Effector memory CD4-positive, alpha-beta T cell (primary cell): ENCODE measurements around the gene MTA1.

Source experiments
- DNase-seq, 3 donors: peaks; one replicate each; pipeline ENCODE4 v3.0.0-alpha.2; 2020
- H3K27ac ChIP-seq: 2 replicates; pipeline ENCODE4 v1.7.0; 2013; ENCODE audit warnings: mild to moderate bottlenecking, low read length, moderate library complexity; ENCODE audit not compliant: insufficient read depth, poor library complexity, severe bottlenecking
- H3K27me3 ChIP-seq: replicated peaks from 2 replicates; pipeline ENCODE4 v1.7.0; 2013; ENCODE audit warnings: mild to moderate bottlenecking, low read length; ENCODE audit not compliant: insufficient read depth, control insufficient read depth, poor library complexity, severe bottlenecking
- H3K36me3 ChIP-seq: 2 replicates; pipeline ENCODE4 v1.7.0; 2013; ENCODE audit warnings: mild to moderate bottlenecking, low read length, moderate library complexity; ENCODE audit not compliant: control insufficient read depth, insufficient read depth
- H3K4me1 ChIP-seq: 2 replicates; pipeline ENCODE4 v1.7.0; 2013; ENCODE audit warnings: low read length, mild to moderate bottlenecking; ENCODE audit not compliant: control insufficient read depth, insufficient read depth, poor library complexity, severe bottlenecking
- H3K4me3 ChIP-seq: 2 replicates; pipeline ENCODE4 v1.7.0; 2013; ENCODE audit warnings: low read length, low read depth, mild to moderate bottlenecking; ENCODE audit not compliant: insufficient read depth, poor library complexity, severe bottlenecking
- H3K9me3 ChIP-seq: 2 replicates; pipeline ENCODE4 v1.7.0; 2013; ENCODE audit warnings: mild to moderate bottlenecking, low read length, moderate library complexity; ENCODE audit not compliant: control insufficient read depth

The MTA1 gene

GRCh38 chr14:105452963-105453362 lies 33.3 kb downstream of the MTA1 start:
- no peaks in the 10 kb centered on the region for H3K9me3 ChIP-seq
- no peak overlapping the region for H3K27ac ChIP-seq
- no peaks in the 10 kb centered on the region for H3K27me3 ChIP-seq
- DNase-seq = no peak
- no peaks in the 10 kb centered on the region for H3K4me1 ChIP-seq
- H3K4me3 ChIP-seq = no peak overlapping the region
- H3K36me3 ChIP-seq = peaks cover 31% of the 10 kb centered on the region

- Histone ChIP-seq H3K36me3 (peaks cover 31% of the 10 kb centered on the region), H3K27ac (no peak overlapping the region), H3K27me3 (no peaks in the 10 kb centered on the region), H3K4me1 (no peaks in the 10 kb centered on the region), H3K9me3 (no peaks in the 10 kb centered on the region), H3K4me3 (no peak overlapping the region)
- DNase-seq = no peak
Observed at GRCh38 chr14:105453847-105454246, 34.2 kb downstream of the MTA1 start.

GRCh38 chr14:105455086-105455640 lies 35.5 kb downstream of the MTA1 start:
- no peak overlapping the region for H3K27ac ChIP-seq
- H3K27me3 ChIP-seq = no peaks in the 10 kb centered on the region
- peaks cover 29% of the 10 kb centered on the region for H3K36me3 ChIP-seq
- no peak for DNase-seq
- no peak overlapping the region for H3K4me3 ChIP-seq
- H3K9me3 ChIP-seq = no peaks in the 10 kb centered on the region
- no peaks in the 10 kb centered on the region for H3K4me1 ChIP-seq

GRCh38 chr14:105455766-105456660 lies 36.4 kb downstream of the MTA1 start:
- no peak for DNase-seq
- H3K27ac ChIP-seq = no peak overlapping the region
- no peaks in the 10 kb centered on the region for H3K27me3 ChIP-seq
- H3K9me3 ChIP-seq = no peaks in the 10 kb centered on the region
- no peaks in the 10 kb centered on the region for H3K4me1 ChIP-seq
- H3K4me3 ChIP-seq = no peak overlapping the region
- H3K36me3 ChIP-seq = peaks cover 26% of the 10 kb centered on the region

GRCh38 chr14:105456736-105457617 lies 37.4 kb downstream of the MTA1 start:
- peaks cover 27% of the 10 kb centered on the region for H3K36me3 ChIP-seq

GRCh38 chr14:105458010-105458409 lies 38.4 kb downstream of the MTA1 start:
- peaks cover 24% of the 10 kb centered on the region for H3K36me3 ChIP-seq

More at GRCh38 chr14:105456736-105457617, 37.4 kb downstream of the MTA1 start:
- H3K27ac ChIP-seq = no peak overlapping the region
- H3K27me3 ChIP-seq = no peaks in the 10 kb centered on the region
- no peak overlapping the region for H3K4me3 ChIP-seq
- H3K9me3 ChIP-seq = no peaks in the 10 kb centered on the region
- no peak for DNase-seq
- no peaks in the 10 kb centered on the region for H3K4me1 ChIP-seq

GRCh38 chr14:105458571-105458970 lies 38.9 kb downstream of the MTA1 start:
- no peaks in the 10 kb centered on the region for H3K9me3 ChIP-seq
- no peak overlapping the region for H3K27ac ChIP-seq
- H3K4me3 ChIP-seq = no peak overlapping the region
- no peaks in the 10 kb centered on the region for H3K4me1 ChIP-seq
- no peaks in the 10 kb centered on the region for H3K27me3 ChIP-seq
- DNase-seq = no peak
- H3K36me3 ChIP-seq = peaks cover 29% of the 10 kb centered on the region

More at GRCh38 chr14:105458010-105458409, 38.4 kb downstream of the MTA1 start:
- Histone ChIP-seq H3K27me3 (no peaks in the 10 kb centered on the region), H3K4me3 (no peak overlapping the region), H3K4me1 (no peaks in the 10 kb centered on the region), H3K9me3 (no peaks in the 10 kb centered on the region), H3K27ac (no peak overlapping the region)
- DNase-seq = no peak

GRCh38 chr14:105460116-105460515 lies 40.5 kb downstream of the MTA1 start:
- H3K36me3 ChIP-seq = peaks cover 38% of the 10 kb centered on the region
- H3K9me3 ChIP-seq = no peaks in the 10 kb centered on the region
- H3K27ac ChIP-seq = no peak overlapping the region
- no peak for DNase-seq
- no peak overlapping the region for H3K4me3 ChIP-seq
- H3K27me3 ChIP-seq = no peaks in the 10 kb centered on the region
- H3K4me1 ChIP-seq = no peaks in the 10 kb centered on the region

GRCh38 chr14:105460616-105461015 lies 41.0 kb downstream of the MTA1 start:
- H3K27ac ChIP-seq = no peak overlapping the region
- H3K4me3 ChIP-seq = no peak overlapping the region
- H3K9me3 ChIP-seq = no peaks in the 10 kb centered on the region
- H3K27me3 ChIP-seq = no peaks in the 10 kb centered on the region
- peaks cover 33% of the 10 kb centered on the region for H3K36me3 ChIP-seq
- H3K4me1 ChIP-seq = no peaks in the 10 kb centered on the region
- DNase-seq = no peak
